ENCODE measurements around the gene BSCL2. TPM values are rescaled to one million over a fixed set of nuclear protein-coding genes. Genes with fewer than 3 reads are reported as not detected.

The BSCL2 gene
- total and polyA plus RNA-seq, 8 donors, result 30.3 to 151 (median 53.6) TPM

GRCh38 chr11:62709247-62710000 is 2.2 kb upstream of the BSCL2 start:
- 6 to 7% methylated on average over 46 to 47 of the region's 47 CpGs for WGBS, 2 donors
- Histone ChIP-seq H3K27ac (peak overlapping the region; percentile 75 to 96 (median 88)), H3K27me3 (no peaks in the 10 kb centered on the region), H3K9me3 (no peaks in the 10 kb centered on the region), H3K4me1 (peaks cover 43 to 67% (median 50%) of the 10 kb centered on the region in 3 donors), H3K4me3 (peak overlapping the region; percentile 38 to 52 (median 42)), H3K36me3 (no peaks in the 10 kb centered on the region)
- FAIRE-seq (no peak), DNase-seq (peak; percentile 88 to 98 (median 97)), ATAC-seq (peak; percentile 68 to 81 (median 76))
- intact Hi-C loops (cut with DNase I), result no loop called here
- TF ChIP-seq, protein P1, sequence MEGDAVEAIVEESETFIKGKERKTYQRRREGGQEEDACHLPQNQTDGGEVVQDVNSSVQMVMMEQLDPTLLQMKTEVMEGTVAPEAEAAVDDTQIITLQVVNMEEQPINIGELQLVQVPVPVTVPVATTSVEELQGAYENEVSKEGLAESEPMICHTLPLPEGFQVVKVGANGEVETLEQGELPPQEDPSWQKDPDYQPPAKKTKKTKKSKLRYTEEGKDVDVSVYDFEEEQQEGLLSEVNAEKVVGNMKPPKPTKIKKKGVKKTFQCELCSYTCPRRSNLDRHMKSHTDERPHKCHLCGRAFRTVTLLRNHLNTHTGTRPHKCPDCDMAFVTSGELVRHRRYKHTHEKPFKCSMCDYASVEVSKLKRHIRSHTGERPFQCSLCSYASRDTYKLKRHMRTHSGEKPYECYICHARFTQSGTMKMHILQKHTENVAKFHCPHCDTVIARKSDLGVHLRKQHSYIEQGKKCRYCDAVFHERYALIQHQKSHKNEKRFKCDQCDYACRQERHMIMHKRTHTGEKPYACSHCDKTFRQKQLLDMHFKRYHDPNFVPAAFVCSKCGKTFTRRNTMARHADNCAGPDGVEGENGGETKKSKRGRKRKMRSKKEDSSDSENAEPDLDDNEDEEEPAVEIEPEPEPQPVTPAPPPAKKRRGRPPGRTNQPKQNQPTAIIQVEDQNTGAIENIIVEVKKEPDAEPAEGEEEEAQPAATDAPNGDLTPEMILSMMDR (IDR thresholded peaks at IDR 0.05), result no peak

- WGBS, 2 donors, result 5 to 7% methylated on average over 7 of the region's 7 CpGs
- H3K36me3 ChIP-seq, result no peaks in the 10 kb centered on the region
- intact Hi-C loops (cut with DNase I), result no loop called here
- no peak for FAIRE-seq
- DNase-seq, result peak in 5 of 6 donors; percentile 47 to 74 (median 52)
- ATAC-seq, result peak in 2 of 4 donors; percentile 3 to 5
- peak overlapping the region in 3 of 4 donors; percentile 39 to 52 (median 46) for H3K4me3 ChIP-seq
- TF ChIP-seq, protein P1 (IDR thresholded peaks at IDR 0.05), result no peak
- H3K9me3 ChIP-seq, result no peaks in the 10 kb centered on the region
- H3K27ac ChIP-seq, result peak overlapping the region; percentile 75 to 96 (median 88)
- H3K4me1 ChIP-seq, result peaks cover 37 to 61% (median 44%) of the 10 kb centered on the region in 3 donors
- no peaks in the 10 kb centered on the region for H3K27me3 ChIP-seq
Measured at GRCh38 chr11:62708793-62709192, 1.6 kb upstream of the BSCL2 start.

GRCh38 chr11:62708392-62708791 is 1.2 kb upstream of the BSCL2 start:
- no peaks in the 10 kb centered on the region for H3K36me3 ChIP-seq
- 55 to 69% methylated on average over 4 to 5 of the region's 5 CpGs for WGBS, 2 donors
- H3K27ac ChIP-seq, result peak overlapping the region; percentile 75 to 96 (median 88)
- DNase-seq (peak in 2 of 6 donors; percentile 29 to 37), FAIRE-seq (no peak), ATAC-seq (no peak)
- H3K4me3 ChIP-seq, result peak overlapping the region in 2 of 4 donors; percentile 46 to 52
- no peaks in the 10 kb centered on the region for H3K9me3 ChIP-seq
- TF ChIP-seq, protein P1 (IDR thresholded peaks at IDR 0.05), result no peak
- no peaks in the 10 kb centered on the region for H3K27me3 ChIP-seq
- H3K4me1 ChIP-seq, result peaks cover 33 to 57% (median 40%) of the 10 kb centered on the region in 3 donors
- intact Hi-C loops (cut with DNase I), result no loop called here

DNA sequence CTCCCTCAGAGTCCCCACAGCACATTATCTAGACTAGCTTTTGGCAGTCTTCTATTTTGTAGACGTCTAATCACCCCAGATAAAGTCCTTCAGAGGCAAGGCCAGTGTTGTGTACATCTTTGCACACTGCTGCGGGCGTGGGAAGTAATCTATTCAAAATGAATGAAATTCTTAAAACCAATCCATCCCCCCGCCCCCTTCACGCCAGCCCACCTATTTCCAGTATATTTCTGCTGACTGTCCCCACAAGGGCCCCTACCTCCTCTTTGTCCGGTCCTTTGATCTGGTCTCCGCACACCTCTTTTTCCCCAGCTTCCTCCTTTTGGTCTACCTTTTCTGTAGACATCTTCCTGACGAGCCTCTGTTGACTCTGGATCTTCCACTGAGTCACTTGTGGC is 375 bp downstream of the BSCL2 start:
- Histone ChIP-seq H3K27ac (peak overlapping the region; percentile 56 to 90 (median 84)), H3K4me1 (peaks cover 27 to 42% (median 28%) of the 10 kb centered on the region in 3 donors), H3K36me3 (no peaks in the 10 kb centered on the region), H3K4me3 (peak overlapping the region in 3 of 4 donors; percentile 36 to 73 (median 62)), H3K9me3 (no peaks in the 10 kb centered on the region), H3K27me3 (no peaks in the 10 kb centered on the region)
- no peak for FAIRE-seq
- 54 to 56% methylated on average over 8 of the region's 8 CpGs for WGBS, 2 donors
- DNase-seq, result peak in 2 of 6 donors; percentile 26 to 29
- intact Hi-C loops (cut with DNase I), result no loop called here
- ATAC-seq, result no peak
- TF ChIP-seq, protein P1 (IDR thresholded peaks at IDR 0.05), result no peak
